Caco-2 (cell line): ENCODE data around the gene SUOX. TPM values are rescaled to one million over a fixed set of nuclear protein-coding genes. Genes with fewer than 3 reads are reported as not detected.

Experiments used
- BruUV-seq: library from RNA; stranded (reverse); fragments of 400-500 nt; replicated peaks from 2 replicates; lab custom pipeline; 2021; lab: Mats Ljungman, UMichigan
- CTCF ChIA-PET: fragments of 300-600 bp; sonication (Branson Sonifier 250); formaldehyde crosslinking; loops from one replicate; lab custom pipeline; 2022; ENCODE audit warnings: antibody characterized with exemption; lab: Charles Lee
- POLR2A ChIA-PET: fragments of 300-600 bp; sonication (Branson Sonifier 250); formaldehyde crosslinking; loops from one replicate; lab custom pipeline; 2022; ENCODE audit warnings: antibody characterized with exemption; lab: Charles Lee
- DNase-seq, 2 experiments: peaks; one replicate each; pipeline versions ENCODE4 v3.0.0 to v3.0.0-alpha.2; 2020 to 2022
- H3K27me3 ChIP-seq: replicated peaks from 2 replicates; pipeline ENCODE4 v1.6.0; 2011; ENCODE audit warnings: low read length; ENCODE audit not compliant: control insufficient read depth, insufficient read depth
- H3K36me3 ChIP-seq: 2 replicates; pipeline ENCODE4 v1.5.1; 2011; ENCODE audit warnings: low read length; ENCODE audit not compliant: control insufficient read depth, insufficient read depth
- H3K4me1 ChIP-seq: fragments of 250-450 bp; sonication (Bioruptor Pico); 2 replicates; pipeline ENCODE4 v1.5.1; 2020; ENCODE audit warnings: mild to moderate bottlenecking
- H3K4me3 ChIP-seq: 2 replicates; pipeline ENCODE4 v1.5.1; 2011; ENCODE audit warnings: low read depth, mild to moderate bottlenecking, control low read depth, low read length
- H3K9me3 ChIP-seq: fragments of 250-450 bp; sonication (Bioruptor Pico); 2 replicates; pipeline ENCODE4 v1.5.1; 2020; ENCODE audit warnings: mild to moderate bottlenecking, moderate library complexity
- H3K27ac Mint-ChIP-seq: one replicate; pipeline ENCODE4 v1.8.0; 2022; ENCODE audit warnings: mixed read lengths; ENCODE audit not compliant: unreplicated experiment
- H3K27me3 Mint-ChIP-seq: one replicate; pipeline ENCODE4 v1.8.0; 2022; ENCODE audit warnings: mixed read lengths; ENCODE audit not compliant: insufficient read depth, unreplicated experiment
- H3K36me3 Mint-ChIP-seq: one replicate; pipeline ENCODE4 v1.8.0; 2022; ENCODE audit warnings: mild to moderate bottlenecking, mixed read lengths; ENCODE audit not compliant: insufficient read depth, unreplicated experiment
- H3K4me1 Mint-ChIP-seq: one replicate; pipeline ENCODE4 v1.8.0; 2022; ENCODE audit warnings: low read depth, mixed read lengths; ENCODE audit not compliant: unreplicated experiment
- H3K4me3 Mint-ChIP-seq: one replicate; pipeline ENCODE4 v1.8.0; 2022; ENCODE audit warnings: mild to moderate bottlenecking, moderate library complexity, mixed read lengths; ENCODE audit not compliant: unreplicated experiment
- H3K9me3 Mint-ChIP-seq: one replicate; pipeline ENCODE4 v1.8.0; 2022; ENCODE audit warnings: mixed read lengths; ENCODE audit not compliant: unreplicated experiment
- intact Hi-C: fragments of 100-400 bp; cut with micrococcal nuclease; formaldehyde crosslinking; loops from one replicate; pipeline ENCODE4 v1.10.0; 2022; ENCODE audit not compliant: unreplicated experiment
- total RNA-seq: library from RNA; stranded (reverse); gene quantifications from 2 replicates; pipeline ENCODE4 v1.2.3, GENCODE V29; 2022
- TF ChIP-seq, protein P1 (sequence below), 2 experiments: fragments of 200-600 bp in 1 of 2; IDR thresholded peaks; 1 replicate in 1 of 2; 2 replicates in 1 of 2; pipeline versions ENCODE4 v1.5.1 to v1.8.0; 2011 to 2022; ENCODE audit warnings: antibody characterized with exemption in 1 of 2, control low read depth in 1 of 2, inconsistent platforms in 1 of 2, low read depth in 1 of 2, low read length in 1 of 2, mild to moderate bottlenecking in 1 of 2, moderate library complexity in 1 of 2; ENCODE audit not compliant: insufficient read depth in 1 of 2, severe bottlenecking in 1 of 2, unreplicated experiment in 1 of 2

The SUOX gene
- total RNA-seq, 1 experiment from 2014 or later = 40.8 TPM

DNA sequence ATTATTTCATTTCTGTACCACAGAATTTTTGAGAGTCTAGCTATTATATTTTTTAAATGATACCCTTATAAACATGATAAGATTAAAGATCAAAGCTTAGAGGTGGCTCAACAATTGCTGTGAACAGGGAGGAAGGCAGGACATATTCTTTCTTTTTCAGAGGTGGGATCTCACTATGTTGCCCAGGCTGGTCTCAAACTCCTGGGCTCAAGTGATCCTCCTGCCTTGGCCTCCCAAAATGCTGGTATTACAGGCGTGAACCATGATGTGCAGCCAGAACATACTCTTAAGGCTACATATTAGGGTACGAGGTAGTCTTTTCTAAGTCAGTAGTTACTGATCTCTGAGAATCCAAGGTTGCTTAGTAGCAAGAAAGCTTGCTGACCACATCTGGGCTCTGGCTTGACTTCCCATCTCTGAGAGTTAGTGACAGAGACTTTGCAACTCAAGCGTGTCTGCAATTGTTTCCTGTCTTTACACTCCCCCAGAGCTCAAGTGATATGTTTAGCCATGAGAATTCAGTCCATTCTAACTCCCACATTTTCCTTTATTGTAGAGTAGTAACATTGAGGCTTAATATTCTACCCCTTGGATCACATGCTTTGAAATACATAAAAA lies 14.6 kb upstream of the SUOX start:
- Histone ChIP-seq H3K4me3 (no peak overlapping the region), H3K36me3 (peaks cover 1% of the 10 kb centered on the region; the same call in 1 of the 2 replicates), H3K4me1 (no peaks in the 10 kb centered on the region), H3K27me3 (no peaks in the 10 kb centered on the region), H3K9me3 (no peaks in the 10 kb centered on the region)
- Mint-ChIP-seq H3K27ac (no peak overlapping the region), H3K4me1 (no peaks in the 10 kb centered on the region), H3K36me3 (peaks cover 68% of the 10 kb centered on the region), H3K4me3 (no peak overlapping the region), H3K9me3 (no peaks in the 10 kb centered on the region), H3K27me3 (no peaks in the 10 kb centered on the region)
- ChIA-PET CTCF (interaction anchor here (0.7 to 2.5 kb wide), 5 partner anchors 9 to 28 kb away, joined by 3 to 9 read pairs (median 4); partner anchors contain the start of genes RAB5B and SUOX), POLR2A (interaction anchor here (1.4 kb wide), 2 partner anchors 8 to 9 kb away, joined by 5 to 7 read pairs; partner anchors contain the start of gene RAB5B)
- no peak for DNase-seq
- TF ChIP-seq, protein P1, sequence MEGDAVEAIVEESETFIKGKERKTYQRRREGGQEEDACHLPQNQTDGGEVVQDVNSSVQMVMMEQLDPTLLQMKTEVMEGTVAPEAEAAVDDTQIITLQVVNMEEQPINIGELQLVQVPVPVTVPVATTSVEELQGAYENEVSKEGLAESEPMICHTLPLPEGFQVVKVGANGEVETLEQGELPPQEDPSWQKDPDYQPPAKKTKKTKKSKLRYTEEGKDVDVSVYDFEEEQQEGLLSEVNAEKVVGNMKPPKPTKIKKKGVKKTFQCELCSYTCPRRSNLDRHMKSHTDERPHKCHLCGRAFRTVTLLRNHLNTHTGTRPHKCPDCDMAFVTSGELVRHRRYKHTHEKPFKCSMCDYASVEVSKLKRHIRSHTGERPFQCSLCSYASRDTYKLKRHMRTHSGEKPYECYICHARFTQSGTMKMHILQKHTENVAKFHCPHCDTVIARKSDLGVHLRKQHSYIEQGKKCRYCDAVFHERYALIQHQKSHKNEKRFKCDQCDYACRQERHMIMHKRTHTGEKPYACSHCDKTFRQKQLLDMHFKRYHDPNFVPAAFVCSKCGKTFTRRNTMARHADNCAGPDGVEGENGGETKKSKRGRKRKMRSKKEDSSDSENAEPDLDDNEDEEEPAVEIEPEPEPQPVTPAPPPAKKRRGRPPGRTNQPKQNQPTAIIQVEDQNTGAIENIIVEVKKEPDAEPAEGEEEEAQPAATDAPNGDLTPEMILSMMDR (IDR thresholded peaks at IDR 0.05; ENCODE audit: insufficient read depth in 1 of 2, low read depth in 1 of 2, low read length in 1 of 2, severe bottlenecking in 1 of 2, unreplicated experiment in 1 of 2) = no peak
- no TSS peak for BruUV-seq
- intact Hi-C loops = no loop called here

GRCh38 chr12:55983232-55983842 lies 13.7 kb upstream of the SUOX start:
- POLR2A ChIA-PET = interaction anchor here (1.4 kb wide), 2 partner anchors 9 to 10 kb away, joined by 5 to 7 read pairs; partner anchors contain the start of gene RAB5B
- Mint-ChIP-seq H3K27ac (no peak overlapping the region), H3K36me3 (peaks cover 61% of the 10 kb centered on the region), H3K9me3 (no peaks in the 10 kb centered on the region), H3K27me3 (no peaks in the 10 kb centered on the region), H3K4me3 (no peak overlapping the region), H3K4me1 (no peaks in the 10 kb centered on the region)
- H3K4me3 ChIP-seq = no peak overlapping the region
- CTCF ChIA-PET = interaction anchor here (1.2 to 2.5 kb wide), 2 partner anchors 10 to 44 kb away, joined by 3 to 9 read pairs; partner anchors contain the start of gene RAB5B
- H3K27me3 ChIP-seq = no peaks in the 10 kb centered on the region
- intact Hi-C loops = no loop called here
- no peaks in the 10 kb centered on the region for H3K9me3 ChIP-seq
- DNase-seq = no peak
- TF ChIP-seq, protein P1 (IDR thresholded peaks at IDR 0.05; ENCODE audit: insufficient read depth in 1 of 2, low read depth in 1 of 2, low read length in 1 of 2, severe bottlenecking in 1 of 2, unreplicated experiment in 1 of 2) = no peak
- no peaks in the 10 kb centered on the region for H3K4me1 ChIP-seq
- no peaks in the 10 kb centered on the region; the same call in none of the 2 replicates for H3K36me3 ChIP-seq
- BruUV-seq = no TSS peak

- Mint-ChIP-seq H3K4me3 (no peak overlapping the region), H3K36me3 (peaks cover 64% of the 10 kb centered on the region), H3K4me1 (no peaks in the 10 kb centered on the region), H3K27ac (no peak overlapping the region), H3K9me3 (no peaks in the 10 kb centered on the region), H3K27me3 (no peaks in the 10 kb centered on the region)
- H3K4me3 ChIP-seq = no peak overlapping the region
- no TSS peak for BruUV-seq
- POLR2A ChIA-PET = no interaction called here
- no peaks in the 10 kb centered on the region for H3K4me1 ChIP-seq
- CTCF ChIA-PET = interaction anchor here (0.6 to 2.5 kb wide), 3 partner anchors 11 kb away, joined by 6 to 9 read pairs (median 7); partner anchors contain the start of gene RAB5B
- no peak for DNase-seq
- intact Hi-C loops = no loop called here
- H3K9me3 ChIP-seq = no peaks in the 10 kb centered on the region
- peaks cover 2% of the 10 kb centered on the region for H3K36me3 ChIP-seq
- TF ChIP-seq, protein P1 (IDR thresholded peaks at IDR 0.05; ENCODE audit: insufficient read depth in 1 of 2, low read depth in 1 of 2, low read length in 1 of 2, severe bottlenecking in 1 of 2, unreplicated experiment in 1 of 2) = no peak
- H3K27me3 ChIP-seq = no peaks in the 10 kb centered on the region
Measured at GRCh38 chr12:55984861-55985260, 12.2 kb upstream of the SUOX start.
